ENCODE data around the gene SCN1B.

- TF ChIP-seq EP300 (IDR thresholded peaks at IDR 0.05): no peak
- TF ChIP-seq, protein P1, sequence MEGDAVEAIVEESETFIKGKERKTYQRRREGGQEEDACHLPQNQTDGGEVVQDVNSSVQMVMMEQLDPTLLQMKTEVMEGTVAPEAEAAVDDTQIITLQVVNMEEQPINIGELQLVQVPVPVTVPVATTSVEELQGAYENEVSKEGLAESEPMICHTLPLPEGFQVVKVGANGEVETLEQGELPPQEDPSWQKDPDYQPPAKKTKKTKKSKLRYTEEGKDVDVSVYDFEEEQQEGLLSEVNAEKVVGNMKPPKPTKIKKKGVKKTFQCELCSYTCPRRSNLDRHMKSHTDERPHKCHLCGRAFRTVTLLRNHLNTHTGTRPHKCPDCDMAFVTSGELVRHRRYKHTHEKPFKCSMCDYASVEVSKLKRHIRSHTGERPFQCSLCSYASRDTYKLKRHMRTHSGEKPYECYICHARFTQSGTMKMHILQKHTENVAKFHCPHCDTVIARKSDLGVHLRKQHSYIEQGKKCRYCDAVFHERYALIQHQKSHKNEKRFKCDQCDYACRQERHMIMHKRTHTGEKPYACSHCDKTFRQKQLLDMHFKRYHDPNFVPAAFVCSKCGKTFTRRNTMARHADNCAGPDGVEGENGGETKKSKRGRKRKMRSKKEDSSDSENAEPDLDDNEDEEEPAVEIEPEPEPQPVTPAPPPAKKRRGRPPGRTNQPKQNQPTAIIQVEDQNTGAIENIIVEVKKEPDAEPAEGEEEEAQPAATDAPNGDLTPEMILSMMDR (IDR thresholded peaks at IDR 0.05): no peak
Measured at GRCh38 chr19:35002037-35002535, 28.2 kb upstream of the SCN1B start.
